NCI-H460 (cell line): ENCODE measurements around the gene PUSL1. TPM values are rescaled to one million over a fixed set of nuclear protein-coding genes. Genes with fewer than 3 reads are reported as not detected.

ENCODE experiments used
- small RNA-seq, 2 experiments: library from RNA; depleted of rRNA; stranded (forward); fragments of <200 nt; gene quantifications; one replicate each; pipeline ENCODE3, GENCODE V24; 2014
- total RNA-seq: library from RNA; depleted of rRNA; stranded (reverse); fragments of >200 nt; shearing (Covaris generic); gene quantifications from 2 replicates; pipeline ENCODE4 v1.2.3, GENCODE V29; 2014; rRNA removed

The PUSL1 gene
- total RNA-seq, 1 experiment from 2014 or later: 13.1 TPM

Small RNA genes lying within 50 kb of the gene (small RNA-seq; reads per million reads assigned to genes)
- gene MIR6726: 0 reads per million in 2 experiments

Other genes with a start within 250 kb of the PUSL1 start
- 0.20 TPM in 1 of 2 replicates, not detected in the other for gene RNF223, start 234.3 kb upstream of the PUSL1 start, total RNA-seq
- 3.9 and 5.5 TPM in 2 replicates for gene C1orf159, start 192.5 kb upstream of the PUSL1 start, total RNA-seq
- gene TTLL10, start 134.7 kb upstream of the PUSL1 start, total RNA-seq: not detected in 2 replicates
- not detected in 2 replicates for gene TNFRSF18, start 102.0 kb upstream of the PUSL1 start, total RNA-seq
- gene TNFRSF4, start 94.4 kb upstream of the PUSL1 start, total RNA-seq: not detected in 2 replicates
- 81.0 and 83.6 TPM in 2 replicates for gene SDF4, start 76.6 kb upstream of the PUSL1 start, total RNA-seq
- 15.6 and 17.5 TPM in 2 replicates for gene B3GALT6, start 76.4 kb upstream of the PUSL1 start, total RNA-seq
- 1.3 TPM in 1 of 2 replicates, not detected in the other for gene C1QTNF12, start 61.9 kb upstream of the PUSL1 start, total RNA-seq
- 49.6 and 52.2 TPM in 2 replicates for gene UBE2J2, start 34.7 kb upstream of the PUSL1 start, total RNA-seq
- 1.6 and 1.7 TPM in 2 replicates for gene SCNN1D, start 28.2 kb upstream of the PUSL1 start, total RNA-seq
- 9.6 and 10.3 TPM in 2 replicates for gene ACAP3, start 667 bp upstream of the PUSL1 start, total RNA-seq
- gene INTS11, start 16.1 kb downstream of the PUSL1 start, total RNA-seq: 56.6 and 60.4 TPM in 2 replicates
- 12.2 and 13.7 TPM in 2 replicates for gene CPTP, start 16.2 kb downstream of the PUSL1 start, total RNA-seq
- 0.30 and 0.66 TPM in 2 replicates for gene TAS1R3, start 22.7 kb downstream of the PUSL1 start, total RNA-seq
- 53.7 and 55.3 TPM in 2 replicates for gene DVL1, start 40.8 kb downstream of the PUSL1 start, total RNA-seq
- not detected in 2 replicates for gene MXRA8, start 50.0 kb downstream of the PUSL1 start, total RNA-seq
- gene AURKAIP1, start 66.6 kb downstream of the PUSL1 start, total RNA-seq: 103 and 128 TPM in 2 replicates
- gene CCNL2, start 90.7 kb downstream of the PUSL1 start, total RNA-seq: 70.1 and 110 TPM in 2 replicates
- gene MRPL20, start 98.7 kb downstream of the PUSL1 start, total RNA-seq: 132 and 136 TPM in 2 replicates
- gene ANKRD65, start 112.7 kb downstream of the PUSL1 start, total RNA-seq: 0.15 TPM in 1 of 2 replicates, not detected in the other
- 5.0 and 8.0 TPM in 2 replicates for gene VWA1, start 127.1 kb downstream of the PUSL1 start, total RNA-seq
- 0.05 and 0.06 TPM in 2 replicates for gene ATAD3C, start 141.1 kb downstream of the PUSL1 start, total RNA-seq
- gene ATAD3B, start 163.2 kb downstream of the PUSL1 start, total RNA-seq: 15.4 and 21.1 TPM in 2 replicates
- gene ATAD3A, start 203.6 kb downstream of the PUSL1 start, total RNA-seq: 24.5 and 25.9 TPM in 2 replicates
- gene TMEM240, start 232.0 kb downstream of the PUSL1 start, total RNA-seq: 0.67 TPM in 1 of 2 replicates, not detected in the other